BLaER1 treated with 17β-estradiol and CSF1 and Interleukin-3, amounts not matched to agents 10 nM and 100 nM (cell line): ENCODE results near the gene EXOC3L1.

ENCODE experiments used
- H3K27ac ChIP-seq, 11 experiments: shearing (Covaris generic); formaldehyde crosslinking; 2 replicates each; pipeline ENCODE4 v1.8.1; 2022
- H3K27me3 ChIP-seq, 11 experiments: shearing (Covaris generic); formaldehyde crosslinking; 2 replicates each; pipeline ENCODE4 v1.8.1; 2022
- H3K36me3 ChIP-seq, 11 experiments: shearing (Covaris generic); formaldehyde crosslinking; 2 replicates each; pipeline ENCODE4 v1.8.1; 2022
- H3K4me1 ChIP-seq, 10 experiments: shearing (Covaris generic); formaldehyde crosslinking; 2 replicates each; pipeline ENCODE4 v1.8.1; 2022
- H3K4me2 ChIP-seq, 11 experiments: shearing (Covaris generic); formaldehyde crosslinking; 2 replicates each; pipeline ENCODE4 v1.8.1; 2022
- H3K4me3 ChIP-seq, 10 experiments: shearing (Covaris generic); formaldehyde crosslinking; 2 replicates each; pipeline ENCODE4 v1.8.1; 2022
- H3K9ac ChIP-seq, 11 experiments: shearing (Covaris generic); formaldehyde crosslinking; 2 replicates each; pipeline ENCODE4 v1.8.1; 2022
- H3K9me3 ChIP-seq, 11 experiments: shearing (Covaris generic); formaldehyde crosslinking; replicated peaks in 1 of 11; 2 replicates each; pipeline ENCODE4 v1.8.1; 2022
- H4K20me1 ChIP-seq, 11 experiments: shearing (Covaris generic); formaldehyde crosslinking; 2 replicates each; pipeline ENCODE4 v1.8.1; 2022
- Cebpa-rat ChIP-seq, 11 experiments: shearing (Covaris generic); IDR thresholded peaks; 2 replicates each; pipeline ENCODE4 v1.8.1; 2022

EXOC3L1 gene

DNA sequence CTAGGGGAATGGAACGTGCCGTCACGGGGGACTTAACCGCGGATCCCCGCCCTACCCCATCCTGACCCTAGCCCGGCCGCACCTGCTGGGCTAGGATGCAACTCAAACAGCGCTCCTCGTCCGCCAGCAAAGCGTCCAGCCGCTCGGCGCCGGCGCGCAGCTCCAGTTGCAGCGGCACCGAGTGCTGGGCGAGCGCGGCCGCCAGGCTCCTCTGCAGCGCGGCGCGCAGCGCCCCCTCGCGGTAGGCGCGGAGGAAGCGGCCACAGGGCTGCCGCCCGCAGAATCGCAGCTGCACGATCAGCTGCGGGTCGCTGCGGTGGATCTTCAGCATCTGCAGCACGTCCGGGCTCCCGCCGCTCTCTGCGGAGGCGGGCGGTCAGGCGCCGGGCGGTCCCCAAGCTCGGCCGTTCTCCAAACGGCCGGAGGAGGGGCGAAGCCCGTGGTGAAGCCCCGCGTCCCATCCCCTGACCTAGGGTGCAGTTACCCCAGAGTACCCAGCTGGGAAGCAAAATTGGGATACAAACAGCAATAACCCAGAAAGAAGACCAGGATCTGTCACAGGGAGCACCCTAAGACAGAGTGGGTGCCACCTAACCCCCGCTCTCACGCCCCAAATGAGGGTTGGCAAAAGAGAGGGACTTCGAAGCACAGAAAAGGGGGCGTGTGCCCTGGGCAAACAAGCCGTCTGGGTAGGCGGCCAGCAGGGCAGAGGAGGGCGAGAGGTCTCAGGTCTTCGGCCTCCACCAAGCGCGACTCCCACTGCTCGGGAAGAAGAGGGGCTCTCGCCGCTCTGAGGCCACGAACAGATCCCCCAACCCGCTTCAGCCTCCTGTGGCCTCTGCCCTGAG is 34.4 kb downstream of the EXOC3L1 start:
- peaks cover 0 to 10% (median 0%) of the 10 kb centered on the region in 11 experiments; a peak in 2 of 22 replicates for H3K36me3 ChIP-seq
- no peak for TF ChIP-seq Cebpa-rat (IDR thresholded peaks at IDR 0.05)
- no peaks in the 10 kb centered on the region for H3K9me3 ChIP-seq
- H4K20me1 ChIP-seq = peaks cover 61 to 89% (median 79%) of the 10 kb centered on the region in 11 experiments
- peak overlapping the region; percentile 52 to 88 (median 71) for H3K4me2 ChIP-seq
- peaks cover 31 to 56% (median 39%) of the 10 kb centered on the region in 10 experiments for H3K4me1 ChIP-seq
- no peak overlapping the region for H3K4me3 ChIP-seq
- H3K27me3 ChIP-seq = peaks cover 13 to 47% (median 35%) of the 10 kb centered on the region in 11 experiments
- 0 out of 22 replicates have a peak overlapping the region, but pooled peaks of 1 of the 11 experiments have one; percentile 7 for H3K9ac ChIP-seq
- no peak overlapping the region for H3K27ac ChIP-seq

DNA sequence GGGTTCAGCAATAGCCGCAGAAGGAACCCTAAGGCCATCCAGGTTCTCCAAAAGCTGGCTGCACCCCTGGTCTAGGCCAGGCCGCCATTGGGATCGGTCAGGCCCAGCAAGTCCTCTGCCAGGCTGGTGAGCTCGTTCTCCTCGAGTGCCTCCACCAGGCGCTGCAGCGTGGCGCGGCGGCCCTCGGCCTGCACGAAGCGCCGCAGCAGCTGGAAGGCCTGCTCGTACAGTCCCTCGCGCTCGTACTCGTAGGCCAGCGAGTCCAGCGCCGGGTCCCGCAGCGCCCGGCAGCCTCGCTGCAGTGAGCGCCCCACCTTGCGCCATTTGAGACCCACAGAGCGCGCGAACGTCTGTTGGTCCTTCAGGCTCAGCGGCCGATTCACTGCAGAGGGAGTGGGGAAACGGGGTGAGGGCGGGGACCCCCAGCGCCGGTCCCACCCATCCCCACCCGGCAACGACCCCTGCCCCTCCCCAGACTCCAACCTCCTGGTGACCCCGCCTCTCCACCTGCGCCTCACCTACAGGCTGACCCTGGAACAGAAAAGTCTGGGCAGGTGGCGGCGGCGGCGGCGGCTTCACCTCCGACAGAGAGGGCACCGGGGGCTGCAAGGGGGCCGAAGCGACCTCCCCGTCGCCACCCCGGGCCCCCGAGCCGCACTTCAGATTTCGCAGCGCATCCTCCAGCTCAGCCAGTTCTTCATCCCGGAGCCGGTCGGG is 35.2 kb downstream of the EXOC3L1 start:
- H3K36me3 ChIP-seq = peaks cover 0 to 13% (median 4%) of the 10 kb centered on the region in 11 experiments; a peak in 14 of 22 replicates
- 0 out of 22 replicates have a peak overlapping the region, but pooled peaks of 1 of the 11 experiments have one; percentile 7 for H3K9ac ChIP-seq
- peaks cover 20 to 55% (median 43%) of the 10 kb centered on the region in 11 experiments for H3K27me3 ChIP-seq
- no peak overlapping the region for H3K27ac ChIP-seq
- H3K9me3 ChIP-seq = peaks cover 0 to 6% (median 0%) of the 10 kb centered on the region in 11 experiments; a peak in 3 of 22 replicates
- peaks cover 37 to 56% (median 46%) of the 10 kb centered on the region in 10 experiments for H3K4me1 ChIP-seq
- no peak for TF ChIP-seq Cebpa-rat (IDR thresholded peaks at IDR 0.05)
- H4K20me1 ChIP-seq = peaks cover 69 to 97% (median 87%) of the 10 kb centered on the region in 11 experiments
- H3K4me3 ChIP-seq = no peak overlapping the region
- peak overlapping the region; percentile 52 to 88 (median 71) for H3K4me2 ChIP-seq

DNA sequence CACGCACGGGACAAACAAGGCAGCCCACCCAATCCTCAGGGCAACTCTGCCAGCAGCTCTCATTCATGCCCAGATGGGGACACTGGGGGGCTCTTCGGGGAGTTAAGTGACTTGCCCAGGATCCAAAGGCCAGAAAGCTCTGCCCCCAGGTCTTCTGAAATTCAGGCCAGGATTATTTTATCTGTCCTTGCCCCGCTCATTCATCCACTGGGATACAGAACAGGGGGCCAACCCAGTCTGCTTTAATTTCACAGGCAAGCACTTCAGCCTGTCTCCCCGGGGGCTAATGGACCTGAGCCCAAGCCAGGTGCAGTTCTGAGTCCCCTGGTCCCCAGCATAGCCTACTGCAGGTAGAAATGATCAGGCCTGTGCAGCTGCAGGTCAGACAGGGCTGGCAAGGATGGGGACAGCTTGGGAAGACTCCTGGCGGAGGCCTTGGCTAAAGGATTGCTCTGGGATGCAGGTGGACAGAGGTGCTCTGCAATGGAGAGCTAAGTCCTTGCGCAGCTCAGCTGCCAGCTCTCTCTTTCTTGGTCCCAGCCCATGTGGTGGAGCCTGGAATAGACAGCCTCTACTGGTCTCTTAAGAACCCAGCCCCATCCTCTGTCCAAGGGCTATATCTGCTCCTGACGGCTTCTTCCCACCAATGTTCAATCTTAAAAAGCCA is 38.4 kb downstream of the EXOC3L1 start:
- Histone ChIP-seq H3K4me2 (peak overlapping the region; percentile 79 to 97 (median 85); a peak in 14 of 22 replicates), H3K9ac (no peak overlapping the region), H3K9me3 (peaks cover 0 to 12% (median 0%) of the 10 kb centered on the region in 11 experiments; a peak in 4 of 22 replicates), H4K20me1 (peaks cover 66 to 100% (median 87%) of the 10 kb centered on the region in 11 experiments), H3K4me3 (0 out of 20 replicates have a peak overlapping the region, but pooled peaks of 1 of the 10 experiments have one; percentile 63), H3K36me3 (peaks cover 31 to 45% (median 35%) of the 10 kb centered on the region in 11 experiments), H3K27ac (no peak overlapping the region), H3K27me3 (peaks cover 29 to 61% (median 52%) of the 10 kb centered on the region in 11 experiments), H3K4me1 (peaks cover 19 to 35% (median 28%) of the 10 kb centered on the region in 10 experiments)
- TF ChIP-seq Cebpa-rat (IDR thresholded peaks at IDR 0.05) = no peak

DNA sequence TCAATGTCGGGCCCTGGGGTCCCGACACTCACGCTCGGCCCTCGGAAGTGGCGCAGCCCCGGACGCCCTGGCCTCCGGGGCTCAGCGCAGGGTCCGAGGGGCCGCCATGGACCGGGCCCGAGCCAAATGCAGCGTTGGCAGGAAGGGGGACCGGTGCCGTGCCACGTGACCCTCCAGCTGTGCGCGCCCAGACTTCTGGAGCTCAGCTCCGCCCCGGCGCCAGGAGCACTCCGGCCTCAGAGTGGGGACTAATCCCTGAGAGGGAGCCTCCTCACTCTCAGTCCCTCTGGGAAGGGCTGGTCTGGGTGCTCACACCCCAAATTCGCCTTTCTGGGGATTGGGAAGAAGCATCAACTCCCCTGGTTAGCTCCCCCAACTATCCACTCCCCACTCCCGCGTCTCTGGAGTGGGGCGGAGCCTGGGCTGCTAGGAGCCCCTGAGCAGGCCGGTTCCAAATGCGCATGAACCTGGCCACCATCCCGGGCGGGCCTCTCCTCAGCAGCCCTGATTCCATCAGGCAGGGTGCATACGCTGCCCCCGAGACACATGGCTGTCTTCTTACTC is 39.0 kb downstream of the EXOC3L1 start, which contains the start of gene B3GNT9:
TSS of gene B3GNT9 (minus strand) at position 166 of the 564 bp plus-strand sequence. CDS start 513 bp downstream, outside the sequence.
- Histone ChIP-seq H3K9me3 (peaks cover 0 to 12% (median 0%) of the 10 kb centered on the region in 11 experiments; a peak in 4 of 22 replicates), H4K20me1 (peaks cover 59 to 100% (median 83%) of the 10 kb centered on the region in 11 experiments), H3K27ac (peak within 1 kb of the TSS in 1 of 11 experiments; percentile 35; a peak in 2 of 22 replicates), H3K27me3 (peaks cover 29 to 59% (median 50%) of the 10 kb centered on the region in 11 experiments), H3K36me3 (peaks cover 37 to 51% (median 42%) of the 10 kb centered on the region in 11 experiments), H3K4me1 (peaks cover 19 to 30% (median 23%) of the 10 kb centered on the region in 10 experiments), H3K9ac (peak within 1 kb of the TSS; percentile 34 to 80 (median 69)), H3K4me2 (peak within 1 kb of the TSS; percentile 79 to 97 (median 85)), H3K4me3 (peak within 1 kb of the TSS; percentile 54 to 72 (median 60))
- no peak for TF ChIP-seq Cebpa-rat (IDR thresholded peaks at IDR 0.05)

DNA sequence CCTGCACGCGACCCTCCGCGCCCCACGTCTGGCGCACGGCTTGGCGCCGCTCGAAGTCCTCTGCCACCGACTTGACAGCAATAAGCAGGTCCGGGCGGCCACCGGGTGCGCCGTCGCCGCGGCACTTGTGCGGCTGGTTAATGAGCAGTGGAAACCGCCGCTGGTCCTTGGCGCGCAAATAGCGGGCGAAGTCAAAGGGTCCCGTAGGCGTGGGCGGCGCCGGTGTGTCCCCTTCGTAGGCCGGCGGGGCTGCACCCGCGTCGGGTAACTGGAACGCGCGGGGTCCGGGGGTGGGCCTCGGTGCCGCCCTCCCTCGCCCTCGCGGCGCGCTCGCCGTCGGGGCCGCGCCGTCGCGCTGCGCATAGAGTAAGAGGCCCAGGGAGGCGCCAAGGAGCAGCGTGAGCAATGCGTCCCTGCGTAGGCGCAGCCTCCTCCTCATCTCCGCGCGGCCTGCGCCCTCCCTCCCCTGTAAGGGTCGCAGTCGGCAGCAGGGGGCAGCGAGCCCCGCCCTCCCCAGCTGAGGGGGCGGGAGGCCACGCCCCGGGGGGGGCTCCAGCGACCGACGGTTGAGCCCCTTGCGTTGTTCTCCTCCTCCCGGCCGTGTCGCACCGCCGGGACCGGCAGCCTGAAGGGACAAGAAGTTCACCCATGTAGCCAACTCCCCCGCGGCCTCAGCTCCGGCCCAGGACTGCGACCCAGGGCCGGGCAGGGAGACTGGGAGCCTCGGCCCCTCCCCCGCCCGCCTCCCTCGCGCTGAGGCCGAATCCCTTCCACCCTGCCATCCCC is 39.7 kb downstream of the EXOC3L1 start:
- Histone ChIP-seq H3K27me3 (peaks cover 29 to 54% (median 45%) of the 10 kb centered on the region in 11 experiments), H4K20me1 (peaks cover 53 to 100% (median 76%) of the 10 kb centered on the region in 11 experiments), H3K36me3 (peaks cover 44 to 58% (median 48%) of the 10 kb centered on the region in 11 experiments), H3K4me3 (peak overlapping the region; percentile 54 to 72 (median 60)), H3K9me3 (peaks cover 0 to 12% (median 0%) of the 10 kb centered on the region in 11 experiments; a peak in 4 of 22 replicates), H3K9ac (peak overlapping the region; percentile 34 to 80 (median 69)), H3K27ac (peak overlapping the region in 1 of 11 experiments; percentile 35; a peak in 2 of 22 replicates), H3K4me2 (peak overlapping the region; percentile 79 to 97 (median 85)), H3K4me1 (peaks cover 12 to 23% (median 16%) of the 10 kb centered on the region in 10 experiments)
- no peak for TF ChIP-seq Cebpa-rat (IDR thresholded peaks at IDR 0.05)

DNA sequence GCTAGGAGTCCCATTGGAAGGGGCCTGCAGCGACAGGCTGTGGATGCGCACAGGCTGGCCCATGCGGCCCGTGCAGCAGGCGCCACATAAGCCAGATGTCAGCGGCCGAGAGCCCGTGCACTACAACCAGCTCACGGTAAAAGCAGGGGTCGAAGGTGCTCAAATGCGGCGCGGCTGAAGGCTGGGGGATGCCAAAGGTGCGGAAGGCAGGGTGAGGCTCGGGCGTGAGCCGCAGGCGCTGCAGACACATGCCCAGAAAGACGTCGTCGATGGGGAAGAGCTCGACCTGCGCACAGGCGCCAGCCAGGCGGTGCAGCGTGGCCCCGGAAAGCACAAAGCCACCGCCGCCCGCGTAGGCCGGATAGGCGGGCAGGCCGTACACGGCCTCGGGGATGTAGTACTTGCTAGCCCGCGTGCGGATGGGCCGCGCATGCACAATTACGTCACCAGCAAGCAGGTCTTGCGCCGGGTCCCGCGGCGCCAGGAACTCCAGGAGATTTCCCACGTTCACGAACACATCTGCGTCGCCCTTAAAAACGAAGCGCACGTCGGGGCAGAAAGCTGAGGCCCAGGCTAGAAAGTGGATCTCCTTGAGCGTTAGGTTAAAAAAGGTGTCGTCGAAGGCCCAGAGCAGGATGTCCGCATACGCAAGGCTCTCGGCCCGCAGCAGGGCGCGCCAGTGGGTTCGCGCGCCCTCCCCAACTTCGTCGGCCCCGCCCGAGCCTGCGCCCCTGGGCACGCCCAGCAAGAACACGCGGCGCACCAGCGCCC is 40.5 kb downstream of the EXOC3L1 start:
- TF ChIP-seq Cebpa-rat (IDR thresholded peaks at IDR 0.05) = no peak
- Histone ChIP-seq H3K36me3 (peaks cover 52 to 64% (median 56%) of the 10 kb centered on the region in 11 experiments), H3K4me2 (peak overlapping the region in 9 of 11 experiments; percentile 79 to 97 (median 85); a peak in 13 of 22 replicates), H3K9ac (no peak overlapping the region), H3K4me3 (peak overlapping the region in 2 of 10 experiments; percentile 63 to 72; a peak in 1 of 20 replicates), H3K4me1 (peaks cover 10 to 20% (median 14%) of the 10 kb centered on the region in 10 experiments; a peak in 19 of 20 replicates), H3K9me3 (peaks cover 0 to 12% (median 0%) of the 10 kb centered on the region in 11 experiments; a peak in 4 of 22 replicates), H4K20me1 (peaks cover 45 to 100% (median 70%) of the 10 kb centered on the region in 11 experiments), H3K27me3 (peaks cover 29 to 51% (median 42%) of the 10 kb centered on the region in 11 experiments), H3K27ac (no peak overlapping the region)
